Naive thymus-derived CD4-positive, alpha-beta T cell (primary cell): Measurements from ENCODE around the gene CA5A. TPM values are rescaled to one million over a fixed set of nuclear protein-coding genes. Genes with fewer than 3 reads are reported as not detected.
A peak's percentile ranks its signal among the peaks of the same experiment; 100 is the strongest.

Experiments
- ATAC-seq: fragments of 150-1000 bp; cut with Tn5 transposase; 2 replicates; pipeline ENCODE4 v1.10.0; 2021; ENCODE audit warnings: mild to moderate bottlenecking, moderate library complexity
- CTCF ChIA-PET: fragments of 350-600 bp; sonication (Branson Sonifier 250); formaldehyde crosslinking; loops from one replicate; lab custom pipeline; 2021; ENCODE audit warnings: antibody characterized with exemption; lab: Charles Lee
- POLR2A ChIA-PET: fragments of 350-600 bp; sonication (Branson Sonifier 250); formaldehyde crosslinking; loops from one replicate; lab custom pipeline; 2021; ENCODE audit warnings: antibody characterized with exemption, inconsistent platforms; lab: Charles Lee
- DNase-seq, 9 donors: peaks; one replicate each; pipeline versions ENCODE4 v3.0.0 to v3.0.0-alpha.2; 2020 to 2022; ENCODE audit warnings: mixed read lengths in 1 of 9
- H3K27ac ChIP-seq: one replicate; pipeline ENCODE4 v1.7.0; 2013; ENCODE audit warnings: mild to moderate bottlenecking, low read depth, low read length, moderate library complexity
- H3K27me3 ChIP-seq, 2 donors: one replicate each; pipeline ENCODE4 v1.7.0; 2013; ENCODE audit warnings: low read length in 2 of 2, mild to moderate bottlenecking in 2 of 2, moderate library complexity in 2 of 2; ENCODE audit not compliant: control insufficient read depth in 2 of 2, insufficient read depth in 2 of 2
- H3K36me3 ChIP-seq, 3 experiments: 1 replicate in 2 of 3; 2 replicates in 1 of 3; pipeline ENCODE4 v1.7.0; 2013; ENCODE audit warnings: low read length in 3 of 3, mild to moderate bottlenecking in 3 of 3, moderate library complexity in 1 of 3; ENCODE audit not compliant: insufficient read depth in 3 of 3, control insufficient read depth in 2 of 3
- H3K4me1 ChIP-seq, 2 donors: one replicate each; pipeline ENCODE4 v1.7.0; 2013; ENCODE audit warnings: low read length in 2 of 2, mild to moderate bottlenecking in 2 of 2, moderate library complexity in 1 of 2; ENCODE audit not compliant: control insufficient read depth in 2 of 2, insufficient read depth in 2 of 2
- H3K4me3 ChIP-seq: 2 replicates; pipeline ENCODE4 v1.7.0; 2013; ENCODE audit warnings: mild to moderate bottlenecking, low read length
- H3K9me3 ChIP-seq, 3 experiments: 1 replicate in 2 of 3; 2 replicates in 1 of 3; pipeline ENCODE4 v1.7.0; 2013; ENCODE audit warnings: low read length in 3 of 3; ENCODE audit not compliant: control insufficient read depth in 2 of 3
- H3K27ac Mint-ChIP-seq, 9 donors: one replicate each; pipeline ENCODE4 v1.8.0; 2020 to 2022; ENCODE audit warnings: mixed read lengths in 9 of 9, mild to moderate bottlenecking in 8 of 9, moderate library complexity in 5 of 9, inconsistent platforms in 2 of 9
- H3K27me3 Mint-ChIP-seq, 5 donors: one replicate each; pipeline ENCODE4 v1.8.0; 2021 to 2022; ENCODE audit warnings: mixed read lengths in 5 of 5, mild to moderate bottlenecking in 1 of 5
- H3K36me3 Mint-ChIP-seq, 5 donors: one replicate each; pipeline ENCODE4 v1.8.0; 2020 to 2022; ENCODE audit warnings: mixed read lengths in 5 of 5, mild to moderate bottlenecking in 3 of 5, inconsistent platforms in 1 of 5
- H3K4me1 Mint-ChIP-seq, 7 donors: one replicate each; pipeline ENCODE4 v1.8.0; 2020 to 2022; ENCODE audit warnings: mixed read lengths in 7 of 7, mild to moderate bottlenecking in 3 of 7, inconsistent platforms in 1 of 7
- H3K4me3 Mint-ChIP-seq, 10 donors: one replicate each; pipeline ENCODE4 v1.8.0; 2020 to 2022; ENCODE audit warnings: mild to moderate bottlenecking in 10 of 10, mixed read lengths in 10 of 10, moderate library complexity in 6 of 10, inconsistent platforms in 2 of 10
- H3K9me3 Mint-ChIP-seq, 11 donors: one replicate each; pipeline ENCODE4 v1.8.0; 2020 to 2022; ENCODE audit warnings: mixed read lengths in 11 of 11, mild to moderate bottlenecking in 4 of 11, inconsistent platforms in 1 of 11, moderate library complexity in 1 of 11
- intact Hi-C, 2 donors: fragments of 100-400 bp; cut with micrococcal nuclease; formaldehyde crosslinking; loops; one replicate each; pipeline ENCODE4 v1.15.1; 2023
- polyA plus RNA-seq, 2 donors: library from polyadenylated mRNA; unstranded; fragments of 300-500 nt; fragmentation: Illumina TruSeq; gene quantifications; one replicate each; pipeline ENCODE4 v1.2.3, GENCODE V29; 2021
- total RNA-seq, 6 experiments: library from RNA in 5 of 6; stranded (reverse) in 5 of 6; gene quantifications; 1 replicate in 5 of 6; 2 replicates in 1 of 6; pipeline ENCODE4 v1.2.3 and lab custom pipeline; 2021 to 2026

CA5A gene
- total and polyA plus RNA-seq, 7 experiments from 2014 or later = not detected

GRCh38 chr16:87844809-87845208 lies 91.5 kb downstream of the CA5A start:
- no peaks in the 10 kb centered on the region for H3K9me3 Mint-ChIP-seq
- no peak overlapping the region for H3K4me3 Mint-ChIP-seq
- H3K4me1 Mint-ChIP-seq = peaks cover 0 to 40% (median 10%) of the 10 kb centered on the region in 7 donors
- peaks cover 0 to 3% (median 0%) of the 10 kb centered on the region in 5 donors for H3K36me3 Mint-ChIP-seq
- no peaks in the 10 kb centered on the region for H3K27me3 Mint-ChIP-seq
- ChIA-PET CTCF (interaction anchor here (6.2 kb wide), 1 partner anchor 26 kb away, joined by 79 read pairs; the partner anchor contains the start of gene SLC7A5), POLR2A (no interaction called here)
- DNase-seq (no peak), ATAC-seq (no peak)
- intact Hi-C loops = no loop called here
- peaks cover 0 to 7% of the 10 kb centered on the region in 2 donors for H3K4me1 ChIP-seq
- H3K9me3 ChIP-seq = no peaks in the 10 kb centered on the region
- peaks cover 0 to 18% (median 0%) of the 10 kb centered on the region in 3 experiments for H3K36me3 ChIP-seq
- peak overlapping the region in 2 of 9 donors; percentile 25 to 93 for H3K27ac Mint-ChIP-seq
- H3K27ac ChIP-seq = no peak overlapping the region
- H3K4me3 ChIP-seq = no peak overlapping the region
- no peaks in the 10 kb centered on the region for H3K27me3 ChIP-seq

- CTCF ChIA-PET = no interaction called here
- Histone ChIP-seq H3K9me3 (no peaks in the 10 kb centered on the region), H3K27ac (no peak overlapping the region), H3K4me3 (no peak overlapping the region), H3K4me1 (peaks cover 0 to 7% of the 10 kb centered on the region in 2 donors), H3K27me3 (no peaks in the 10 kb centered on the region), H3K36me3 (peaks cover 0 to 23% (median 0%) of the 10 kb centered on the region in 3 experiments)
- POLR2A ChIA-PET = no interaction called here
- DNase-seq (no peak), ATAC-seq (no peak)
- H3K4me1 Mint-ChIP-seq = peaks cover 0 to 40% (median 10%) of the 10 kb centered on the region in 7 donors
- peak overlapping the region in 2 of 9 donors; percentile 62 to 93 for H3K27ac Mint-ChIP-seq
- peak overlapping the region in 1 of 10 donors; percentile 79 for H3K4me3 Mint-ChIP-seq
- intact Hi-C loops = no loop called here
- H3K9me3 Mint-ChIP-seq = no peaks in the 10 kb centered on the region
- H3K36me3 Mint-ChIP-seq = peaks cover 0 to 3% (median 0%) of the 10 kb centered on the region in 5 donors
- H3K27me3 Mint-ChIP-seq = no peaks in the 10 kb centered on the region
Observed at GRCh38 chr16:87844120-87844733, 92.1 kb downstream of the CA5A start.

GRCh38 chr16:87843678-87844105 lies 92.6 kb downstream of the CA5A start:
- peaks cover 0 to 7% of the 10 kb centered on the region in 2 donors for H3K4me1 ChIP-seq
- peaks cover 0 to 23% (median 0%) of the 10 kb centered on the region in 3 experiments for H3K36me3 ChIP-seq
- ATAC-seq (no peak), DNase-seq (no peak)
- H3K36me3 Mint-ChIP-seq = peaks cover 0 to 3% (median 0%) of the 10 kb centered on the region in 5 donors
- peak overlapping the region in 1 of 10 donors; percentile 79 for H3K4me3 Mint-ChIP-seq
- ChIA-PET POLR2A (no interaction called here), CTCF (no interaction called here)
- no peak overlapping the region for H3K4me3 ChIP-seq
- no peaks in the 10 kb centered on the region for H3K27me3 Mint-ChIP-seq
- no peak overlapping the region for H3K27ac ChIP-seq
- H3K4me1 Mint-ChIP-seq = peaks cover 0 to 40% (median 10%) of the 10 kb centered on the region in 7 donors
- H3K27ac Mint-ChIP-seq = peak overlapping the region in 3 of 9 donors; percentile 62 to 93 (median 73)
- no peaks in the 10 kb centered on the region for H3K27me3 ChIP-seq
- H3K9me3 Mint-ChIP-seq = no peaks in the 10 kb centered on the region
- no peaks in the 10 kb centered on the region for H3K9me3 ChIP-seq
- intact Hi-C loops = no loop called here

- Histone ChIP-seq H3K4me3 (no peak overlapping the region), H3K27me3 (no peaks in the 10 kb centered on the region), H3K36me3 (peaks cover 0 to 30% (median 0%) of the 10 kb centered on the region in 3 experiments), H3K9me3 (no peaks in the 10 kb centered on the region), H3K27ac (no peak overlapping the region), H3K4me1 (peaks cover 0 to 7% of the 10 kb centered on the region in 2 donors)
- ChIA-PET POLR2A (no interaction called here), CTCF (interaction anchor here (0.6 to 1.9 kb wide), 2 partner anchors 29 to 34 kb away, joined by 3 to 5 read pairs; no protein-coding TSS in a partner anchor)
- H3K9me3 Mint-ChIP-seq = no peaks in the 10 kb centered on the region
- H3K4me3 Mint-ChIP-seq = peak overlapping the region in 4 of 10 donors; percentile 25 to 79 (median 56)
- H3K4me1 Mint-ChIP-seq = peaks cover 0 to 40% (median 10%) of the 10 kb centered on the region in 7 donors
- peak overlapping the region in 7 of 9 donors; percentile 17 to 93 (median 73) for H3K27ac Mint-ChIP-seq
- intact Hi-C loops = no loop called here
- no peaks in the 10 kb centered on the region for H3K27me3 Mint-ChIP-seq
- ATAC-seq (no peak), DNase-seq (peak in 3 of 9 donors; percentile 18 to 73 (median 23))
- H3K36me3 Mint-ChIP-seq = peaks cover 0 to 11% (median under 1%) of the 10 kb centered on the region in 5 donors
Observed at GRCh38 chr16:87842209-87842869, 94.0 kb downstream of the CA5A start.

- H3K4me1 ChIP-seq = peaks cover 0 to 7% of the 10 kb centered on the region in 2 donors
- no peaks in the 10 kb centered on the region for H3K9me3 ChIP-seq
- no peak overlapping the region for H3K27ac ChIP-seq
- DNase-seq (no peak), ATAC-seq (no peak)
- ChIA-PET POLR2A (no interaction called here), CTCF (interaction anchor here (0.6 to 1.9 kb wide), 2 partner anchors 29 to 86 kb away, joined by 3 to 5 read pairs; no protein-coding TSS in a partner anchor)
- H3K36me3 ChIP-seq = peaks cover 0 to 38% (median 0%) of the 10 kb centered on the region in 3 experiments
- H3K27me3 Mint-ChIP-seq = no peaks in the 10 kb centered on the region
- peaks cover 0 to 40% (median 11%) of the 10 kb centered on the region in 7 donors for H3K4me1 Mint-ChIP-seq
- peak overlapping the region in 8 of 9 donors; percentile 17 to 93 (median 48) for H3K27ac Mint-ChIP-seq
- peak overlapping the region in 2 of 10 donors; percentile 74 to 79 for H3K4me3 Mint-ChIP-seq
- H3K36me3 Mint-ChIP-seq = peaks cover 0 to 14% (median 4%) of the 10 kb centered on the region in 5 donors
- intact Hi-C loops = no loop called here
- H3K9me3 Mint-ChIP-seq = no peaks in the 10 kb centered on the region
- H3K4me3 ChIP-seq = no peak overlapping the region
- H3K27me3 ChIP-seq = no peaks in the 10 kb centered on the region
Observed at GRCh38 chr16:87841340-87842208, 94.8 kb downstream of the CA5A start.
